ENCODE results near the gene KRT85.
"Not testable (repeated sequence)": the region's sequence is repeated elsewhere in the genome, so short reads cannot be mapped to it uniquely, and the experiment has no call there.

Gene KRT85

DNA sequence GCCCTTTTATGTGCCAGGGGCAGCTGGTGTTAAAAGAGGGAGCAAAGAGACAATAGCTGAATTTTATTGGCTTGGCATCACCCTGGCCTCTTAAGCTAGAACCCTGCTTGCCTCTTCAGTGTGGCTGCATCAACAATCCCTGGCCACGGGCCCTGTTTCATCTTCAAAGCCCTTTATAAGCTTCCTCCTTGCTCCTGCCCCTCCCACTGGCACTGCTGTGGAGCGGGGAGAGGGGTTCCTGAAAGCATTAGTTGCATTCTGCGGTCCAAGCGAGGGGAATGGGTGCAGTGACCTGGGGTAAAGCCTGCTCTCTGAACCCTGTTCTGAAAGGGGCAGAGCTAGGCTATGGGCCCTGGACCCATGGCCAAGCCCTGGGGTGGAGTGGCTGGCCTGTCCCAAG, 45.9 kb downstream of the KRT85 start:
- peak; percentile 18 for DNase-seq

- DNase-seq: no peak
Measured at GRCh38 chr12:52320784-52321400, 46.4 kb downstream of the KRT85 start, which contains the start of gene KRT83. TSS of gene KRT83 (minus strand) at chr12:52321398. CDS start at chr12:52321335, 63 bp downstream.

DNA sequence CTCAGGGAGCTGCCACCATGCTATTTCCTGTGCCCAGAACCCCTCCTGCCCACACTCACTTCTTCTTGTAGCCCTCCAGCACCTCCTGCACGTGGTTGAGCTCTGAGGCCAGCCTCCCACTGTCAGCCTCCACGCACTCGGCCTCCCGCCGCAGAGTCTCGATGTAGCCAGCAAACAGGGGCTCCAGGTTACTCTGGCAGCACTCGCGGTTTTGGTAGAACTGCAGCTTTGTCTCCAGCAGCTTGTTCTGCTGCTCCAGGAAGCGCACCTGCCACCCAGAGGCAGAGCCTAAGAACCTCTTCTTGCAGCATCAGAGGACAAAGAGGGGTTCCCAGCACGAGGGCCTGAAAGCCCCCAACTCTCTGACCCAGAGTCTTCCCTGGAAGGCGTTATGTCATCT, 48.2 kb downstream of the KRT85 start:
- no peak for DNase-seq

DNA sequence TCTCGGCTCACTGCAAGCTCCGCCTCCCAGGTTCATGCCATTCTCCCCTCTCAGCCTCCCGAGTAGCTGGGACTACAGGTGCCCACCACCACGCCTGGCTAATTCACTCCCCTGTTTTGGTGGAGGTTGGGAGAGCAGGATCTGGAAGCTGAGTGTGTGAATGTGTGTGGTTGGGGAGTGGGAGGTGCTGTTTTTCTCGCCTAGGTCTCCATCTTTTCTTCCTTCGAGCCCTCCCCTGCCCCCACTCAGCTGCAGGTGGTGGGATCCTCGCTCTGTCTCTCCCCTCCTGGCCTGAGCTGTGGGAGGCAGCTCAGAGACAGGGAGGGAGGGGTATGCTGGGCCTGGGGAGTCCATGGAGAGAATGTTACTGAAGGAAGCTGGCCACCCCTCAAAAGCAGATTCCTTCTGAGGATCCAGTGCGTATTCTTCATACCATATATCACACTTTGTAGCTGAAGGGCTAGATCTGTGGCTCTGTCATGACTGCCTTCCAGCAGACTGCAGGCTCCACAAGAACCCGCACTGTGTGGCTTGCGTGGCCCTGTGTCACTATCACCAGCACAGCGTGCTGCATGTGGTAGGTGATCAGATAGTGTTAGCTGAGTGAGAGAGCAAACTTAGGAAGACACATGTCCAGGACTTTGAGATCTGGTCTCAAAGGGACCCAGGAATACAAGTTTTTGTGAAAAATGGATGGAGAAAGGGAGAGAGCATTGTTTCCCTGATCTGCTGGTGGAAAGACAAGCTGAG, 48.9 kb downstream of the KRT85 start:
- no peak for DNase-seq

DNA sequence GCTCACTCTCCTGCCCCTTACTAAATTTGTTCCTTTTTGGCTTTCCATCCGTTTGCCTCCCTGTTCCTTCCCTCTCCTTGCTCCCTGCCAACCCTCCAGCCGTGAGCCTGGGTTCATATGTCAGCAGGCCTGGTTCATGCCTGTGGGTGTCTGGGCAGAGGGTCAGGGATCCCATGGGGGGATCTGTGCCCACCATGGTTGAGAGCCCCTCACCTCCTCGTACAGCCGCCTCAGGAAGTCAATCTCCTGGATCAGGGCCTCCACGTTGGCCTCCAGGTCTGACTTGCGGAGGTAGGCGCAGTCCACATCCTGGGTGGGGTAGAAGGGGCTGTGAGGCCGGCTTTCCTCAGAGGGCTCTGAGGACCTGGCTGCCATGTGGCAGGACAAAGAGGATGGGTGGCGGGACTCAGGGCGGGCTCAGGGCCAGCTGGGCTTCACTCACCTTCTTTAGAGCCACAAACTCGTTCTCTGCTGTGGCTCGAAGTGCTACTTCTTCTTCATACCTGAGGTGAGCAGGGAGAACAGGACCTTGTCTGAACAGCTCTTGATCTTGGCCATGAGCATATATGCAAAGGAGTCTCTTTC, 49.7 kb downstream of the KRT85 start:
- DNase-seq: no peak

GRCh38 chr12:52316701-52317100, 50.6 kb downstream of the KRT85 start:
- DNase-seq: no peak

- DNase-seq: no peak
Measured at GRCh38 chr12:52316290-52316689, 51.0 kb downstream of the KRT85 start.

DNA sequence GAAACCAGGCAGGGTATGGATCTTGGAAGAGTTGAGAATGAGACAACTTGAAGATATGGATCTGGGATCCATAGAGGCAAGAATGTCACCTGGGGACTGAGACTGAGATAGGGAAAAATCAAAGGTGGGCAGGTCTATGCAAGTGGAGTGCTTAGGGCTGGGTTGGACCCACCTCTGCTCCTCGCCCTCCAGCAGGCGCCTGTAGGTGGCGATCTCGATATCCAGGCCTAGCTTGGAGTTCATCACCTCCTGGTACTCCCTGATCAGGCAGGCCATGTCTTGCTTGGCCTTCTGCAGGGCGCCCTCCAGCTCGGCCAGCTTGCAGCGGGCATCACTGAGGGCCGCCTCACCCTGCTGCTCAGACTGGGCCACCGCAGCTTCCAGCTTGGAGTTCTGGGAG, 51.6 kb downstream of the KRT85 start:
- not testable (repeated sequence) for DNase-seq

DNA sequence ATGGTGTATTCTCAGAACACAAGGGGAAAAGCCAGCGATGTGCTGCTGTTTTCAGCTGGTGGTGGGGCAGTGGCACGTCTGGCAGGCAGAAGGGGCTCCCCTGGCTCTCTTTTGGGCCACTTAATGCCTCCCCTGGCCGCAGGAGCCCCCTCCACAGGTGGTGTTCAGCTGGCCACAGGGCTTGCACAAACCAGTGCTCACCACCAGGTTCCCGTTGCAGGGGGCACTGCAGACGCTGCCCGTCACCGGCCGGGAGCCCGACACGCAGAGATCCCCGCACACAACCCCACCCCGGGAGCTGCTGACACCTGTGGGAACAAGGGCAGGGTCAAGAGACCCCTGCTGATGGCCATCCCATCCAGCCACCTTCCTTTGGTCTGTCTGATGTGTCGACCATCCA, 52.8 kb downstream of the KRT85 start:
- no peak for DNase-seq

DNA sequence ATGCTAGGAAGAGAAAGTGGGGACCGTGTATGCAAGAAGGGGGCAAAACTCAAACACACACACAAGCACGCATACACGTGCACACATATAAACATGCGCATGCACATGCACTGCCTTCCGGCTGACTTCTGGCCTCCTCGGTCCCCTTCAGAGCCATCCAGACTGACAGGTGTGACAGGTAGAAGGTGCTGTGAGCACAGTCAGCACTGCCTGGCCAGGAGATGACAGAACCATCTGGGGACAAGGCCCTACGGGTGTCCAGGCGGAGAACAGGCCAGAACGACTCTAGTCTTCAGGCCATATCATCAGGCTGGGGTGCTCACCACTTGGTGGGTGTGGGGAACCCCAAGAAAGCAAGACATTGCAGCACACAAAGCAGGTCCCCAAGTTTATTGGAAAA, 53.4 kb downstream of the KRT85 start:
- no peak for DNase-seq

DNA sequence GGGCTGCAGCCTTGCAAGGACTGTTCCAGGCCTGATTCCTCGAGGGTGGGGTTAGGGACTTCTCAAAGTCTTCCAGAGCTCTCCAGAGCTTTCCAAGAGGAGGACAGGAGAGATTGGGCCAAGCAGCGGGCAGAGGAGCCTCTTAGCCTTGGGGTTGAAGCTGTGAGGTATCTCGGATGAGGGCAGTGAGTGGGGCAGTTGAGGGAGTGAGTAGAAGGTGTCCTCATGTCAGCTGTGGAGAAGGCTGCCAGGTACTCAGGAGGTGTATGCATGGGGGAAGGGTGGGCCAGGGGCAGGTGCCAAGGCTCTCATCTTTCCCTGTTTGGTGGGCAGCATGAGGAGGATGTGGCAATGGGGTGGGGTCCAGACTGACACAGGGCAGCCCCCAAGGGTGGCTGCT, 53.8 kb downstream of the KRT85 start:
- DNase-seq: no peak

DNA sequence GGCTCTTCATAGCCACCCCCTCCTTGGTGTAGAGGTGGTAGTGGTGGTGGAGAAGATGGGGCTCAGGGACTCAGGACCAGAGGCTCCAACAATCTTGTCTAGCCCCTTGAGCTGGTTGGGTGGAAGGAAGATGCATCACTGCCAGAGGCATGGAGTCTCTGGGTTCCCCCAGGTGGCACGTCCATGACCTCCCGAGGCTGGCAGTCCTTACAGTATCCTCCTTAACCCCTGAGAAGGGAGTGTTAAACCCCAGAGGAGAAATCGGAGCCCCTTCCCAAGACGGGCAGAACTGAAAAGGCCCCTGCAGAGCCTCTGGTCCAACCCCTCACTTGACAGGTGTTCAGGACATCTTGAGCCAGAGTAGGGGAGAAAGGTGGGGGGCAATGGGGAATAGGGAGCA, 55.2 kb downstream of the KRT85 start:
- no peak for DNase-seq

- no peak for DNase-seq
Measured at GRCh38 chr12:52311285-52311648, 56.0 kb downstream of the KRT85 start.

- no peak for DNase-seq
Measured at GRCh38 chr12:52310622-52311284, 56.5 kb downstream of the KRT85 start.
